ENCODE data around the gene FBXL13.
A peak's percentile ranks its signal among the peaks of the same experiment; 100 is the strongest.

- TF ChIP-seq CREB1 (IDR thresholded peaks at IDR 0.05; ENCODE audit: low read depth): no peak
- no peak for TF ChIP-seq MAX (IDR thresholded peaks at IDR 0.05)
- TF ChIP-seq ZBTB7A (IDR thresholded peaks at IDR 0.05; ENCODE audit: low read depth): no peak
- no peak for TF ChIP-seq NFIC (IDR thresholded peaks at IDR 0.05)
- no peak for TF ChIP-seq TEAD4 (IDR thresholded peaks at IDR 0.05)
- TF ChIP-seq TAF1 (IDR thresholded peaks at IDR 0.05; ENCODE audit: low read depth): no peak
- TF ChIP-seq RAD21 (IDR thresholded peaks at IDR 0.05; ENCODE audit: low read depth): peak; percentile 57
- TF ChIP-seq REST (IDR thresholded peaks at IDR 0.05; ENCODE audit: low read depth): no peak
- TF ChIP-seq EP300 (IDR thresholded peaks at IDR 0.05; ENCODE audit: borderline replicate concordance): no peak
- TF ChIP-seq EGR1 (IDR thresholded peaks at IDR 0.05): no peak
- no peak for TF ChIP-seq CEBPB (IDR thresholded peaks at IDR 0.05)
- TF ChIP-seq YY1 (IDR thresholded peaks at IDR 0.05; ENCODE audit: low read depth): no peak
- TF ChIP-seq TCF12 (IDR thresholded peaks at IDR 0.05; ENCODE audit: low read depth): no peak
- no peak for TF ChIP-seq FOXM1 (IDR thresholded peaks at IDR 0.05; ENCODE audit: borderline replicate concordance, low read depth)
Observed at GRCh38 chr7:102974366-102975236, 100.0 kb downstream of the FBXL13 start.

Data from Ishikawa (cell line).